H54 (cell line): ENCODE data around the gene FGD6.
"Not testable (repeated sequence)": the region's sequence is repeated elsewhere in the genome, so short reads cannot be mapped to it uniquely, and the experiment has no call there.

ENCODE experiments used
- DNase-seq: peaks from one replicate; pipeline ENCODE4 v3.0.0; 2011; ENCODE audit warnings: low spot score, mixed read lengths; ENCODE audit not compliant: insufficient read length
- FAIRE-seq: peaks from 3 replicates; lab custom pipeline; 2011; peaks lifted over from hg19 to GRCh38; lab: Jason Lieb, UNC
- POLR2A ChIP-seq: IDR thresholded peaks from 2 replicates; pipeline ENCODE4 v1.6.1; 2011; ENCODE audit warnings: low read depth, mild to moderate bottlenecking, low read length

The FGD6 gene

GRCh38 chr12:95126736-95127135 lies 90.5 kb downstream of the FGD6 start:
- no peak for DNase-seq
- no peak for FAIRE-seq
- no peak for TF ChIP-seq POLR2A

GRCh38 chr12:95126076-95126475 lies 91.2 kb downstream of the FGD6 start:
- no peak for FAIRE-seq
- no peak for DNase-seq
- TF ChIP-seq POLR2A, result no peak

- FAIRE-seq (no peak), DNase-seq (no peak)
- TF ChIP-seq POLR2A, result no peak
Observed at GRCh38 chr12:95124106-95124505, 93.2 kb downstream of the FGD6 start.

- no peak for TF ChIP-seq POLR2A
- DNase-seq (no peak), FAIRE-seq (no peak)
Observed at GRCh38 chr12:95118788-95119179, 98.5 kb downstream of the FGD6 start.

GRCh38 chr12:95118138-95118787 lies 99.0 kb downstream of the FGD6 start:
- peak; percentile 38 for DNase-seq
- no peak for TF ChIP-seq POLR2A
- FAIRE-seq, result peak; percentile 93

- DNase-seq (no peak), FAIRE-seq (peak; percentile 84)
- no peak for TF ChIP-seq POLR2A
Observed at GRCh38 chr12:95117178-95117599, 100.1 kb downstream of the FGD6 start.

- DNase-seq, result no peak
- TF ChIP-seq POLR2A, result no peak
- FAIRE-seq, result no peak
Observed at GRCh38 chr12:95116773-95117172, 100.5 kb downstream of the FGD6 start.

GRCh38 chr12:95116341-95116740 lies 100.9 kb downstream of the FGD6 start:
- DNase-seq, result no peak
- FAIRE-seq, result no peak
- TF ChIP-seq POLR2A, result no peak

- DNase-seq (no peak), FAIRE-seq (no peak)
- no peak for TF ChIP-seq POLR2A
Observed at GRCh38 chr12:95115641-95116040, 101.6 kb downstream of the FGD6 start.

GRCh38 chr12:95114766-95115405 lies 102.4 kb downstream of the FGD6 start:
- no peak for DNase-seq
- FAIRE-seq, result no peak
- TF ChIP-seq POLR2A, result no peak

GRCh38 chr12:95107362-95107761 lies 109.9 kb downstream of the FGD6 start:
- DNase-seq, result no peak
- no peak for TF ChIP-seq POLR2A
- FAIRE-seq, result no peak

GRCh38 chr12:95105540-95105939 lies 111.7 kb downstream of the FGD6 start:
- DNase-seq (no peak), FAIRE-seq (no peak)
- no peak for TF ChIP-seq POLR2A

GRCh38 chr12:95104919-95105452 lies 112.3 kb downstream of the FGD6 start:
- FAIRE-seq (no peak), DNase-seq (no peak)
- TF ChIP-seq POLR2A, result no peak

- peak; percentile 62 for DNase-seq
- FAIRE-seq, result peak; percentile 89
- TF ChIP-seq POLR2A, result no peak
Observed at GRCh38 chr12:95102916-95103671, 114.2 kb downstream of the FGD6 start.

GRCh38 chr12:95101957-95102356 lies 115.3 kb downstream of the FGD6 start:
- DNase-seq, FAIRE-seq: not testable (repeated sequence)
